GM12872 (cell line): Measurements from ENCODE around the gene TMEM131L.

Experiments used
- CTCF ChIP-seq: IDR thresholded peaks from 3 replicates; pipeline ENCODE4 v1.5.1; 2011; ENCODE audit warnings: low read depth, mild to moderate bottlenecking, low read length, moderate library complexity; ENCODE audit not compliant: insufficient read depth

Gene TMEM131L

GRCh38 chr4:153520801-153521329, 54.7 kb downstream of the TMEM131L start:
- TF ChIP-seq CTCF, result no peak

- TF ChIP-seq CTCF, result no peak
Measured at GRCh38 chr4:153521478-153521877, 55.3 kb downstream of the TMEM131L start.

- TF ChIP-seq CTCF, result no peak
Measured at GRCh38 chr4:153521999-153522801, 56.0 kb downstream of the TMEM131L start.

- TF ChIP-seq CTCF, result no peak
Measured at GRCh38 chr4:153522802-153523094, 56.6 kb downstream of the TMEM131L start.

GRCh38 chr4:153523164-153523796, 57.1 kb downstream of the TMEM131L start:
- no peak for TF ChIP-seq CTCF

- TF ChIP-seq CTCF, result no peak
Measured at GRCh38 chr4:153523941-153524386, 57.8 kb downstream of the TMEM131L start.

GRCh38 chr4:153524682-153525081, 58.5 kb downstream of the TMEM131L start:
- no peak for TF ChIP-seq CTCF
